HEK293 (cell line): ENCODE measurements around the gene RYR2.
A peak's percentile ranks its signal among the peaks of the same experiment; 100 is the strongest.

ENCODE experiments used
- CTCF ChIA-PET: fragments of 350-600 bp; formaldehyde crosslinking; extraction: SDS; loops from one replicate; lab custom pipeline; 2021; ENCODE audit warnings: antibody characterized with exemption; lab: Yijun Ruan, JAX
- POLR2A ChIA-PET: fragments of 300-600 bp; formaldehyde crosslinking; extraction: SDS; loops from one replicate; lab custom pipeline; 2020; ENCODE audit warnings: antibody characterized with exemption, inconsistent platforms; lab: Yijun Ruan, JAX
- H3K27ac ChIP-seq: fragments of 200-500 bp; sonication (Bioruptor generic); 2 replicates; pipeline ENCODE4 v1.5.1; 2014; ENCODE audit warnings: low read depth, low read length, control low read depth, inconsistent platforms; ENCODE audit errors: extremely low read depth
- H3K36me3 ChIP-seq, 2 experiments: fragments of 200-500 bp in 1 of 2; sonication (Bioruptor generic) in 1 of 2; 1 replicate in 1 of 2; 2 replicates in 1 of 2; pipeline ENCODE4 v1.5.1; 2014 to 2017; ENCODE audit warnings: inconsistent platforms in 2 of 2, low read length in 2 of 2; ENCODE audit not compliant: control insufficient read depth in 2 of 2, insufficient read depth in 1 of 2
- H3K4me1 ChIP-seq: fragments of 200-500 bp; sonication (Bioruptor generic); 2 replicates; pipeline ENCODE4 v1.5.1; 2014; ENCODE audit warnings: mild to moderate bottlenecking, low read length, inconsistent platforms; ENCODE audit not compliant: control insufficient read depth, insufficient read depth
- H3K4me3 ChIP-seq: 2 replicates; pipeline ENCODE4 v1.5.1; 2011; ENCODE audit warnings: low read depth, mild to moderate bottlenecking, control low read depth, low read length, moderate library complexity
- H3K9me3 ChIP-seq: fragments of 200-500 bp; sonication (Bioruptor generic); 2 replicates; pipeline ENCODE4 v1.5.1; 2014; ENCODE audit warnings: low read depth, low read length, inconsistent platforms; ENCODE audit not compliant: control insufficient read depth, insufficient read depth
- SCRT2 ChIP-seq: fragments of 450-650 bp; formaldehyde crosslinking; IDR thresholded peaks from 2 replicates; pipeline ENCODE4 v1.5.1; 2016; ENCODE audit warnings: missing biosample characterization, missing genetic modification characterization
- ZNF138 ChIP-seq: fragments of 450-650 bp; formaldehyde crosslinking; IDR thresholded peaks from 2 replicates; pipeline ENCODE4 v1.5.1; 2016; ENCODE audit warnings: missing biosample characterization, missing genetic modification characterization, borderline replicate concordance
- ZNF184 ChIP-seq: fragments of 450-650 bp; IDR thresholded peaks from 2 replicates; pipeline ENCODE4 v1.5.1; 2018; ENCODE audit warnings: missing biosample characterization, mild to moderate bottlenecking, missing genetic modification characterization
- ZNF24 ChIP-seq: fragments of 450-650 bp; formaldehyde crosslinking; IDR thresholded peaks from 2 replicates; pipeline ENCODE4 v1.5.1; 2016; ENCODE audit warnings: missing biosample characterization, missing genetic modification characterization
- ZNF654 ChIP-seq: fragments of 450-650 bp; formaldehyde crosslinking; IDR thresholded peaks from 2 replicates; pipeline ENCODE4 v1.5.1; 2016; ENCODE audit warnings: low read depth, missing biosample characterization, missing genetic modification characterization
- TF ChIP-seq, protein P1 (sequence below): fragments of 450-650 bp; IDR thresholded peaks from 2 replicates; pipeline ENCODE4 v1.5.1; 2018; ENCODE audit warnings: missing biosample characterization, mild to moderate bottlenecking, missing genetic modification characterization
- TF ChIP-seq, protein P2 (sequence below): IDR thresholded peaks from 2 replicates; pipeline ENCODE4 v1.6.1; 2011; ENCODE audit warnings: mild to moderate bottlenecking, low read depth, low read length, borderline replicate concordance
- TF ChIP-seq, protein P3 (sequence below): fragments of 450-650 bp; formaldehyde crosslinking; IDR thresholded peaks from 2 replicates; pipeline ENCODE4 v1.5.1; 2016; ENCODE audit warnings: missing biosample characterization, missing genetic modification characterization, low read depth
- TF ChIP-seq, protein P4 (sequence below): fragments of 450-650 bp; formaldehyde crosslinking; IDR thresholded peaks from 2 replicates; pipeline ENCODE4 v1.5.1; 2016; ENCODE audit warnings: missing biosample characterization, missing genetic modification characterization
- TF ChIP-seq, protein P5 (sequence below): fragments of 450-650 bp; formaldehyde crosslinking; IDR thresholded peaks from 2 replicates; pipeline ENCODE4 v1.5.1; 2017; ENCODE audit warnings: missing biosample characterization, missing genetic modification characterization
- TF ChIP-seq, protein P6 (sequence below): fragments of 450-650 bp; formaldehyde crosslinking; IDR thresholded peaks from 2 replicates; pipeline ENCODE4 v1.5.1; 2016; ENCODE audit warnings: missing biosample characterization, missing genetic modification characterization

The RYR2 gene

DNA sequence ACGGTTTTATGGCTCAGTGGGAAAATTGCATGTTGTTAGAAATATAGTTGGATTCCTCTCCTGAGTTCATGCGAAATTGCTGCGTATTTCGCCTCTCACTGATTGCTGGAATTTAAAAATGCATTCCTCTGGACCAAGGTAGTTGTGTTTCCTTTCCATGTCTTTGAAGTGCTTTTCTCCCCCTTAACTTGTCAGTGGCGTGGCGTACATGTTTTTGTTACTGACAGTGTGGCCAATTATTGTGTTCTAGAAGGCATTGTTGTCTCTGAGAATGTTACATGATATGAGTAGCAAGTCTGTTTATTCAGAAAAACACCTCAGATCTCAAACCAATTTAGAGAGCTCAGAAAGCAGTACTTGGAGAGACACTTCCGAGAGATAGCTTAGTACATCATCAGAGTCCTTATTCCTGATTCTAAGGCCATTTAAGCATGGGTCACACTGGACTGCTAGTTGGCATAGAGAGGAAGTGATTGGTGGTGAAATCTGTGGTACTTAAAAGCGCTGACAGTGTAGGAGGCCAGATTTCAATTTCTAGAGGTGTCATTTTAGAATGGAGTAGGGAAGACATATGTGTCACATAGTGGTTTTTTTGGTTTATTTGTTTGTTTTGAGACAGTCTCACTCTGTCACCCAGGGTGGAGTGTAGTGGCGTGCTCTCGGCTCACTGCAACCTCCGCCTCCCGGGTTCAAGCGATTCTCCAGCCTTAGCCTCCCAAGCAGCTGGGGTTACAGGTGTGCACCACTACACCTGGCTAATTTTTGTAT lies 184.4 kb downstream of the RYR2 start:
- no peaks in the 10 kb centered on the region for H3K9me3 ChIP-seq
- TF ChIP-seq ZNF184 (tag by site-specific recombination): no peak
- TF ChIP-seq ZNF138 (tag by site-specific recombination): no peak
- 0 out of 2 replicates have a peak, but pooled peaks have one; percentile 12 for TF ChIP-seq SCRT2 (tag by site-specific recombination)
- TF ChIP-seq ZNF654 (tag by site-specific recombination): no peak
- ChIA-PET POLR2A (no interaction called here), CTCF (interaction anchor here (0.6 kb wide), 1 partner anchor 167 kb away, joined by 5 read pairs; no protein-coding TSS in a partner anchor)
- H3K27ac ChIP-seq: no peak overlapping the region
- no peaks in the 10 kb centered on the region for H3K36me3 ChIP-seq
- H3K4me1 ChIP-seq: no peaks in the 10 kb centered on the region
- H3K4me3 ChIP-seq: no peak overlapping the region

DNA sequence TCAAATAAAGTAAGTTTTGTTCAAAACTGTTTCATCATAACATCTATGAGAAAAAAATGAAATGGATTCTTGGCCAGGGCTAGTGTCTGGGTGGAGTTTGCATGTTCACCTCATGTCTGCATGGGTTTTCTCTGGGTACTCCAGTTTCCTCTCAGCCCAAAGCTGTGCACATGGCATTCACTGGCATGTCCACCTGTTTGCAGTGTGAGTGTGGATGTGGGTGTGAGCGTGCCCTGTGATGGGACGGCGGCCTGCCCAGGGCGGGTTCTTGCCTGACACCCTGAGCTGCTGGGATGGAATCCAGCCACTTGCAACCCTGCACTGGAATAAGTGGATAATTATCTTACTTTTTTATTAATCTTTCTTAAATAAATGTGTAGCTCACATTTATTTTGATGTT lies 185.5 kb downstream of the RYR2 start:
- no peaks in the 10 kb centered on the region for H3K4me1 ChIP-seq
- no peaks in the 10 kb centered on the region for H3K9me3 ChIP-seq
- no peak overlapping the region for H3K27ac ChIP-seq
- no peak overlapping the region for H3K4me3 ChIP-seq
- TF ChIP-seq SCRT2 (tag by site-specific recombination) (peak; percentile 23; the same call in 1 of the 2 replicates), ZNF24 (tag by site-specific recombination) (no peak)
- TF ChIP-seq, protein P1, sequence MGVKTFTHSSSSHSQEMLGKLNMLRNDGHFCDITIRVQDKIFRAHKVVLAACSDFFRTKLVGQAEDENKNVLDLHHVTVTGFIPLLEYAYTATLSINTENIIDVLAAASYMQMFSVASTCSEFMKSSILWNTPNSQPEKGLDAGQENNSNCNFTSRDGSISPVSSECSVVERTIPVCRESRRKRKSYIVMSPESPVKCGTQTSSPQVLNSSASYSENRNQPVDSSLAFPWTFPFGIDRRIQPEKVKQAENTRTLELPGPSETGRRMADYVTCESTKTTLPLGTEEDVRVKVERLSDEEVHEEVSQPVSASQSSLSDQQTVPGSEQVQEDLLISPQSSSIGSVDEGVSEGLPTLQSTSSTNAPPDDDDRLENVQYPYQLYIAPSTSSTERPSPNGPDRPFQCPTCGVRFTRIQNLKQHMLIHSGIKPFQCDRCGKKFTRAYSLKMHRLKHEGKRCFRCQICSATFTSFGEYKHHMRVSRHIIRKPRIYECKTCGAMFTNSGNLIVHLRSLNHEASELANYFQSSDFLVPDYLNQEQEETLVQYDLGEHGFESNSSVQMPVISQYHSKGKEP: no peak
- TF ChIP-seq, protein P2, sequence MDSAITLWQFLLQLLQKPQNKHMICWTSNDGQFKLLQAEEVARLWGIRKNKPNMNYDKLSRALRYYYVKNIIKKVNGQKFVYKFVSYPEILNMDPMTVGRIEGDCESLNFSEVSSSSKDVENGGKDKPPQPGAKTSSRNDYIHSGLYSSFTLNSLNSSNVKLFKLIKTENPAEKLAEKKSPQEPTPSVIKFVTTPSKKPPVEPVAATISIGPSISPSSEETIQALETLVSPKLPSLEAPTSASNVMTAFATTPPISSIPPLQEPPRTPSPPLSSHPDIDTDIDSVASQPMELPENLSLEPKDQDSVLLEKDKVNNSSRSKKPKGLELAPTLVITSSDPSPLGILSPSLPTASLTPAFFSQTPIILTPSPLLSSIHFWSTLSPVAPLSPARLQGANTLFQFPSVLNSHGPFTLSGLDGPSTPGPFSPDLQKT: no peak
- TF ChIP-seq, protein P3, sequence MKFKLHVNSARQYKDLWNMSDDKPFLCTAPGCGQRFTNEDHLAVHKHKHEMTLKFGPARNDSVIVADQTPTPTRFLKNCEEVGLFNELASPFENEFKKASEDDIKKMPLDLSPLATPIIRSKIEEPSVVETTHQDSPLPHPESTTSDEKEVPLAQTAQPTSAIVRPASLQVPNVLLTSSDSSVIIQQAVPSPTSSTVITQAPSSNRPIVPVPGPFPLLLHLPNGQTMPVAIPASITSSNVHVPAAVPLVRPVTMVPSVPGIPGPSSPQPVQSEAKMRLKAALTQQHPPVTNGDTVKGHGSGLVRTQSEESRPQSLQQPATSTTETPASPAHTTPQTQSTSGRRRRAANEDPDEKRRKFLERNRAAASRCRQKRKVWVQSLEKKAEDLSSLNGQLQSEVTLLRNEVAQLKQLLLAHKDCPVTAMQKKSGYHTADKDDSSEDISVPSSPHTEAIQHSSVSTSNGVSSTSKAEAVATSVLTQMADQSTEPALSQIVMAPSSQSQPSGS (tag by site-specific recombination): no peak
- TF ChIP-seq, protein P4, sequence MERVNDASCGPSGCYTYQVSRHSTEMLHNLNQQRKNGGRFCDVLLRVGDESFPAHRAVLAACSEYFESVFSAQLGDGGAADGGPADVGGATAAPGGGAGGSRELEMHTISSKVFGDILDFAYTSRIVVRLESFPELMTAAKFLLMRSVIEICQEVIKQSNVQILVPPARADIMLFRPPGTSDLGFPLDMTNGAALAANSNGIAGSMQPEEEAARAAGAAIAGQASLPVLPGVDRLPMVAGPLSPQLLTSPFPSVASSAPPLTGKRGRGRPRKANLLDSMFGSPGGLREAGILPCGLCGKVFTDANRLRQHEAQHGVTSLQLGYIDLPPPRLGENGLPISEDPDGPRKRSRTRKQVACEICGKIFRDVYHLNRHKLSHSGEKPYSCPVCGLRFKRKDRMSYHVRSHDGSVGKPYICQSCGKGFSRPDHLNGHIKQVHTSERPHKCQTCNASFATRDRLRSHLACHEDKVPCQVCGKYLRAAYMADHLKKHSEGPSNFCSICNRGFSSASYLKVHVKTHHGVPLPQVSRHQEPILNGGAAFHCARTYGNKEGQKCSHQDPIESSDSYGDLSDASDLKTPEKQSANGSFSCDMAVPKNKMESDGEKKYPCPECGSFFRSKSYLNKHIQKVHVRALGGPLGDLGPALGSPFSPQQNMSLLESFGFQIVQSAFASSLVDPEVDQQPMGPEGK (tag by site-specific recombination): no peak
- TF ChIP-seq, protein P5, sequence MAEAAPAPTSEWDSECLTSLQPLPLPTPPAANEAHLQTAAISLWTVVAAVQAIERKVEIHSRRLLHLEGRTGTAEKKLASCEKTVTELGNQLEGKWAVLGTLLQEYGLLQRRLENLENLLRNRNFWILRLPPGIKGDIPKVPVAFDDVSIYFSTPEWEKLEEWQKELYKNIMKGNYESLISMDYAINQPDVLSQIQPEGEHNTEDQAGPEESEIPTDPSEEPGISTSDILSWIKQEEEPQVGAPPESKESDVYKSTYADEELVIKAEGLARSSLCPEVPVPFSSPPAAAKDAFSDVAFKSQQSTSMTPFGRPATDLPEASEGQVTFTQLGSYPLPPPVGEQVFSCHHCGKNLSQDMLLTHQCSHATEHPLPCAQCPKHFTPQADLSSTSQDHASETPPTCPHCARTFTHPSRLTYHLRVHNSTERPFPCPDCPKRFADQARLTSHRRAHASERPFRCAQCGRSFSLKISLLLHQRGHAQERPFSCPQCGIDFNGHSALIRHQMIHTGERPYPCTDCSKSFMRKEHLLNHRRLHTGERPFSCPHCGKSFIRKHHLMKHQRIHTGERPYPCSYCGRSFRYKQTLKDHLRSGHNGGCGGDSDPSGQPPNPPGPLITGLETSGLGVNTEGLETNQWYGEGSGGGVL (tag by site-specific recombination): no peak
- TF ChIP-seq, protein P6, sequence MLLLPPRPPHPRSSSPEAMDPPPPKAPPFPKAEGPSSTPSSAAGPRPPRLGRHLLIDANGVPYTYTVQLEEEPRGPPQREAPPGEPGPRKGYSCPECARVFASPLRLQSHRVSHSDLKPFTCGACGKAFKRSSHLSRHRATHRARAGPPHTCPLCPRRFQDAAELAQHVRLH (tag by site-specific recombination): no peak
- ChIA-PET CTCF (interaction anchor here (0.6 to 0.9 kb wide), 4 partner anchors 41 to 619 kb away, joined by 3 to 7 read pairs (median 4); no protein-coding TSS in a partner anchor), POLR2A (no interaction called here)
- no peaks in the 10 kb centered on the region for H3K36me3 ChIP-seq
